NCI-H2171 treated with DMSO at 0.1 percent for 48 hours (cell line): ENCODE results near the gene RAB31.

Experiments
- DNase-seq: peaks from one replicate; lab custom pipeline; 2025; lab: John Stamatoyannopoulos, UW

RAB31 gene

GRCh38 chr18:9691235-9691634, 16.9 kb upstream of the RAB31 start:
- no peak for DNase-seq

GRCh38 chr18:9694174-9694573, 13.9 kb upstream of the RAB31 start:
- DNase-seq, result no peak

DNA sequence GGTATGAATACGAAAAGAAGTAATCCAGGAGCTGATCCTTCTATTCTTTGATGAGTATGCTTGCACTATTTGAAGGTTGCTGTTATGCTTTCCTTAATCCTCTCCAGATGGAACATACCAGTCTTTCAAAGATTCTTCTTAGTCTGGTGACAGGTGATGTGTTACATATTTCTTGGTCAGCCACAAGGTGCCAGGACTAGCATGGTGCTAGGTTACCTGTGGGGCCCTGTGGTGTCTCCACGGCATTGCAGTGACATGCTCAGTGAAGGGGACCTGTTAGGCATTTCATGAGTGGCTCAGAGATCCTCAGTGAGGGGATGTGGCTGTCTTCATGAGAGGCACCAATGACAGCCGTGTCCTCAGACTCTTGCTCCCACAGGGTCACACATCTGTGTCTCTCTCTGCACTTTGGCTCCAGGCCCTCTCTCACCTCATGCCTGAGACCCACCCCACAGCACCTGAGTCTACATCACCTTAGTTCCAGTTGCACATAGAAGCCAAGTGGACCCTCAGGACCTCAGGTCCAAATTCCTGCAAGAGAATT, 13.1 kb upstream of the RAB31 start:
- no peak for DNase-seq

- DNase-seq, result no peak
These were observed 12.5 kb upstream of the RAB31 start for GRCh38 chr18:9695605-9696004.

DNA sequence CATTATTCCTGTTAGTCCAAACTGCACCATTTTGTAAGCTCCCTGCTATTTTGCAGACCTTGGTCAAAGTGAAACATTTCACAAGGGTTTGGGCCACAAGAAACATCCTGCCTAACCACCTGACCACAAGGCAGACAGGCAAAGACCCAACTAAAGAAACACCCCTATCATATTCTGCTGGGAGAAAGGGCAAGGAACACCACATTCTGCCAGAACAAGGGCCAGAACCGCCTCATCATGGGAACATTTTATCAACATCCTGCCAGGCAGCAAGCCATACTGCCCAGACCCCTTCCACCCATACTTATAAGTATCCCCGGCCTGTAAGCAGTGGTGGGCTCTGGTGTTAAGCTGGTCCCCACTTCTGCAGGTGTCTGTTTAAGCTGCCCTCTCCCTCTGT, 12.0 kb upstream of the RAB31 start:
- no peak for DNase-seq

DNA sequence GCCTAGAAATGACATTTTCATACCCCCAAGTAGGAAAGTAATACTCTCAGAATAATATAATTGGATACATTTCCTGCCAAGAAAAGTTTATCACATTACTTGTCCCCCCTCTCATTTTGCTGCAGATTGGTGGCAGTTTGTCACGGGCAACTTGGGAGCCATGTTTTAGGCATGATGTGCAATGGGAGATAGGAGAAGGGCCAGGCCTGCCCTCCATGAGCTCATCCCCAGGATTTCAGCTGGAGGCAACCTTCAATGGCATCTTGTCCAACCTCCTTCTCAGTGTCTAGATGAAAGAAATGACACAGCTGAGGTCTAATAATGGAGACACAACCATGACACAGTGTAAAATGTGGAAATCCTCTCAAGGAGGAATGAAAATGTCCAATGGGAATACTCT, 11.4 kb upstream of the RAB31 start:
- DNase-seq, result no peak

DNA sequence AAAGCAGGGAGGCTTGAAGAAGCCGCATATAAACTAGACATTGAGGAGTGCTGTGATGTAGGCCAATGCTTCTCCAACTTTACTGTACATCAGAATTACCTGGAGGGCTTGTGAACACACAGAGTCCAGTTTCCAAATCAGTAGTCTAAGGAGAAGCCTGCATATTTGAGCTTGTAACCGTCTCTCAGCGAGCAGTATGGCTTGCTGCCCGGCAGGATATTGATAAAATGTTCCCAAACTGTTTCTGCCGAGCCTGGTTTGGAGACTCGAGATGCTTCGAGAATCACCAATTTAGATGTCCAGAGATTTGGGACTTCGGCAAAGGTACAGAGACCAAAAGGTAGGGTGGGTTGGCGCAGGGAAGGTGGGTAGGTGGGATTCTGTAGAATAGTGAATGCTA, 11.0 kb upstream of the RAB31 start:
- no peak for DNase-seq

DNA sequence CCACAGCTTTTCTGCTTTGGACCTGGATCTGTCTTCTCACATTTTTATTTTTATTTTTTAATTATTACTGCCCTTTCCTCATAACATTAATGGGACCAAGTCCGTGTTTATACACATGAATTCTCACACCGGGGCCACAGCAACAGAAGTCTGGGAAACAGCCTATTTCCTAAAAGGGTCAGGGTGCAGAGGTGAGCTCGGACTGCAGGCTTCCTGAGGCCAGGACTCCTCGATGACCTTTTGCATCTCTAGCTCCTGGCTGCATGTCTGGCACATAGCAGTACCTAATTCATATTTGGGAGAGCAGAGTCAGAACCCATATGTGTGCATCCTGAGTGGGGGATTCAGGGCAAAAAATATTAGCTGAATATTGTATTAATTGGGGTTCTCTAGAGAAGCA, 9.6 kb upstream of the RAB31 start:
- no peak for DNase-seq

- no peak for DNase-seq
These were observed 7.8 kb upstream of the RAB31 start for GRCh38 chr18:9700261-9700796.

- DNase-seq, result no peak
These were observed 6.3 kb upstream of the RAB31 start for GRCh38 chr18:9701609-9702349.

DNA sequence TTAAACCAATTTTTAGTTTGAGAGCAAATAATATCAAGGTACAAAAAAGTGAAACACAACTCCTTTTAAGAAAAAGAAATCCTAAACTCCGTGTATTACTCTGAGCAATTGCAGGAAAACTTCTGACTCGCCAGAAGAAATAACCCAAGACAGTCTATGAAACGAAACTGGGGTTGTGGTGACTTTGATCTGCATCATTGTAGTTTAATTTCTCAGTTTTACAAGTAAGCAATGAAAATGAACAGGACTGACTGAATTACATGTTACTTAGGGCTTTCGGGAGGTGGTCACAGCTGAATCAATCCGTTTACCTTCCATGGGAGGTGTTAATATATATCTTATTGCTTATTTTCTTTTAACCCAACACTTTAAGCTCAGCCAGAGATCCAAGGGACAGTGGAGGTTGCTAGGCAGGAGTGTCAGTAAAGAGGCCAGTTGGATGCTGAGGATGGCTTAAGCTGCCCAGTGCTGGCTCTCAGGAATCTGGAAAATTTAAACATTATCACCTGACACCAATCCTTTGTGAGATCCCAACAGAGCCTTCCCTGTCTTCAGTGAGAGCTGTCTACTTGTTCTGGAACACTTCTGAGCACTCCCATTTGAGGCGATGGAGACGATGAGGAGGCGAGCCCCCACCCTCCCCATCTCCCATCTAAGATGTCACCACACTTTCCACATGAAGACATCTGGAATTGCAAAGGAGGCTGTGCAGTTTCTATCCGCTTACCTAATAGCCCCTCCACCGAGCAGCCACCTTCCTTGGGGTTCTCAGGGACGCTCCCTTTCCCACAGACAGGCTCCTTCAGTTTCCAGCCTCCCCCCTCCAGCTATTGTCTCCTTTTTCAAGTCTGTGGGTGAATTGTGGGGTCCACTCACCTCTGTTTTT, 3.6 kb upstream of the RAB31 start:
- no peak for DNase-seq

- DNase-seq, result no peak
These were observed 2.8 kb upstream of the RAB31 start for GRCh38 chr18:9705183-9705829.

GRCh38 chr18:9706081-9706935, 1.8 kb upstream of the RAB31 start:
- DNase-seq, result no peak

- DNase-seq, result no peak
These were observed 582 bp upstream of the RAB31 start for GRCh38 chr18:9707381-9708056.

DNA sequence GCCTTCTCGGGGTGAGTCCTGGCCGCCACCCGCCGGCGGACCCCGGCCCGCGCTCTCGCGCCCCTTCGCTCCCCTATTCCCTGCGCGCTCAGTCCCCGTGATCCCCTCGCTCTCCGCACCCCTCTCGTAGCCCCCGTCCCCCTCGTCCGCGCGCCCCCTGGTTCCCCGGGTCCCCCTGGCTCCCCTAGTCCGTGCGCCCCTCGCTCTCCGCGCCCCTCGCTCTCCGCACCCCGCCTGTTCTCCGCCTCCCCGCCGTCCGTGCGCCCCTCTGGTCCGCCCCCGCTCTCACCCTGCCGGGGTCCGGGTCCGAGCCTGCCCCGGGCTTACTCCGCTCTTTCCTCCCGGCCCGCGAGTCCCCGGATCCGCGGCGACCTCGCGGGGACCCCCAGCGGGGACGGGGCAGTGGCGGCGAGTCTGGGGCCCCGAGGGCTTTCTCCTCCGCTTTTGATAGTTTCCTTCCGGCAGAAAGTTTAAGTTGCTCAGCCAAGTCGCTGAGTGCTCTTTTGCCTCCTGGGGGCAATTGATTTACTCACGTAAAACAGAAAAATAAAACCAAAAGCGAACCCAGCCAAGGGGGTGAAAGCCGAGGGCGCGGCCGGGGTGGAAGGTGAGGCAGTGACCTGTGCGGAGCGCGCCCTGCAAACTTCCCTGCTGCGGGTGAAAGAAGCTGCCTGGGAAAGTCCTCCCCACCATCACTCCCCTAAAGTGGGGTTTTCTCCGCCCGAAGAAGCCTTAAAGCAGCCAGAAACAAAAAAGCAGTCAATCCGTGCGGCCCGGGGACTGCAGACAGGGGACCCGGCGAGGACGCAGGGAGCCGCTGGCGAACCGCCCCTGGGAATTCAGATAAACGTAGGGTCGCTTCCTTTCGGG, 568 bp downstream of the RAB31 start:
- DNase-seq, result no peak

GRCh38 chr18:9709304-9709877, 1.3 kb downstream of the RAB31 start:
- DNase-seq, result no peak

- DNase-seq, result no peak
These were observed 1.9 kb downstream of the RAB31 start for GRCh38 chr18:9710037-9710436.

GRCh38 chr18:9711361-9712129, 3.4 kb downstream of the RAB31 start:
- no peak for DNase-seq

DNA sequence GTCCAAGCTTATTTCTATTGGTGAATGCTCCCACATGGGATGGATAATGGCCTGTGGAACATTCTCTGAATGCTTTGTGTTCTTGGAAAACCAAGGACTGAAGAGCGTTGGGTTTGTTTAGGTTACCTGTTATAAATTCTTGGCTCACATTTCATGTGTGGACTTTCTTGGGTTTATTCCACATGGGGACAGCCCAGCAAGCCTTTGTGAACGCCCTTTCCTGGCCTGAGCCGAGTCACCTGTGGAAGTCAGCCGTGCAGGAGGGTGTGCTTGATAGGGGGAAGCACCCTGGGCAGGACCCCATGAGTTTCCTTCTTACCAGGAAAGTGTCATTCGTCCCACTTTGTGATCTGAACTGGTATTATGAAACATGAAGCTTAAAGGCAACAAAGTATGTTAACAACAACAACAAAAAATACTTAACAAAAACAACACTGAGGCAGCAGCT, 4.1 kb downstream of the RAB31 start:
- DNase-seq, result no peak
